ENCODE data around the gene FGR.
"Not testable (repeated sequence)": the region's sequence is repeated elsewhere in the genome, so short reads cannot be mapped to it uniquely, and the experiment has no call there.

FGR gene

DNA sequence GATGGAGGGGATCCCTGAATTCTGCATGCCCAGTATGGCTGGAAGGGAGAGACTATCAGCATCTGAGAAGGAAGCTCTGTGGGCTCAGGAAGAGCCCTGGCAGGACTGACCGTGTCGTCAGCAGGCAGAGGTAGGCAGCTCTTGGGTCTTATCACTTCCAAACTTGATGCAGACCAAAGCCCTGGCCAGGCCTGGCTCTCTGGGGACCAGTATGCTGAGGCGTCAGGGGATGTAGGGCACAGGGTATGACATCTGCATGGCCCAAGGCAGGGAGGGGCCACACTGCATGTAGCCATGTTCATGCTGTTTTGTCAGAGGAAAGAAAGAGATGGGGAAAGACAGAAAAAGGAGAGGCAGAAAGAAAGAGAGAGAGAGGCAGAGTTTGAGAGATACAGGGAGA, 6.3 kb downstream of the FGR start:
- DNase-seq (ENCODE audit: low read depth), result no peak

GRCh38 chr1:27627733-27628132, 7.3 kb downstream of the FGR start:
- DNase-seq (ENCODE audit: low read depth), result peak; percentile 30
- not testable (repeated sequence) for H3K4me3 ChIP-seq (ENCODE audit: control insufficient read depth, low read depth, low read length)

More for the DNA sequence above, 6.3 kb downstream of the FGR start:
- no peak overlapping the region for H3K4me3 ChIP-seq (ENCODE audit: control insufficient read depth, low read depth, low read length)
- TF ChIP-seq, protein P1, sequence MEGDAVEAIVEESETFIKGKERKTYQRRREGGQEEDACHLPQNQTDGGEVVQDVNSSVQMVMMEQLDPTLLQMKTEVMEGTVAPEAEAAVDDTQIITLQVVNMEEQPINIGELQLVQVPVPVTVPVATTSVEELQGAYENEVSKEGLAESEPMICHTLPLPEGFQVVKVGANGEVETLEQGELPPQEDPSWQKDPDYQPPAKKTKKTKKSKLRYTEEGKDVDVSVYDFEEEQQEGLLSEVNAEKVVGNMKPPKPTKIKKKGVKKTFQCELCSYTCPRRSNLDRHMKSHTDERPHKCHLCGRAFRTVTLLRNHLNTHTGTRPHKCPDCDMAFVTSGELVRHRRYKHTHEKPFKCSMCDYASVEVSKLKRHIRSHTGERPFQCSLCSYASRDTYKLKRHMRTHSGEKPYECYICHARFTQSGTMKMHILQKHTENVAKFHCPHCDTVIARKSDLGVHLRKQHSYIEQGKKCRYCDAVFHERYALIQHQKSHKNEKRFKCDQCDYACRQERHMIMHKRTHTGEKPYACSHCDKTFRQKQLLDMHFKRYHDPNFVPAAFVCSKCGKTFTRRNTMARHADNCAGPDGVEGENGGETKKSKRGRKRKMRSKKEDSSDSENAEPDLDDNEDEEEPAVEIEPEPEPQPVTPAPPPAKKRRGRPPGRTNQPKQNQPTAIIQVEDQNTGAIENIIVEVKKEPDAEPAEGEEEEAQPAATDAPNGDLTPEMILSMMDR (conservative IDR thresholded peaks at IDR 0.05; ENCODE audit: control insufficient read depth, insufficient read depth, low read depth, low read length), result no peak

DNA sequence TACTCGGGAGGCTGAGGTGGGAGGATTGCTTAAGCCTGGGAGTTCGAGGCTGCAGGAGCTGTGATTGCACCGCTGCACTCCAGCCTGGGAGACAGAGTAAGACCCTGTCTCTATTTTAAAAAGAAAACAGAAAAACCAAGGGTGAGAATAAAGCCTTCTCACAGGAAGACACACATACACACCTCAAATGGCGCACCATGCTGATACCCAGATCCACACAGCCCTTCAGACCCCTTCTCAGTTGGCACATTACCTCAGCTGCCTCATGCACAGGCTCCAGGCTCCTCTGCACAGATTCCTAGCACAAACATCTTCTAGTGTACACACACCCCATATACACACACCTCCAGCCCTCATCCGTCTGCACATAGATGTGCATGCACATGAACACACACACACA, 7.9 kb downstream of the FGR start:
- TF ChIP-seq, protein P1 (conservative IDR thresholded peaks at IDR 0.05; ENCODE audit: control insufficient read depth, insufficient read depth, low read depth, low read length), result no peak
- H3K4me3 ChIP-seq (ENCODE audit: control insufficient read depth, low read depth, low read length), result no peak overlapping the region
- no peak for DNase-seq (ENCODE audit: low read depth)

DNA sequence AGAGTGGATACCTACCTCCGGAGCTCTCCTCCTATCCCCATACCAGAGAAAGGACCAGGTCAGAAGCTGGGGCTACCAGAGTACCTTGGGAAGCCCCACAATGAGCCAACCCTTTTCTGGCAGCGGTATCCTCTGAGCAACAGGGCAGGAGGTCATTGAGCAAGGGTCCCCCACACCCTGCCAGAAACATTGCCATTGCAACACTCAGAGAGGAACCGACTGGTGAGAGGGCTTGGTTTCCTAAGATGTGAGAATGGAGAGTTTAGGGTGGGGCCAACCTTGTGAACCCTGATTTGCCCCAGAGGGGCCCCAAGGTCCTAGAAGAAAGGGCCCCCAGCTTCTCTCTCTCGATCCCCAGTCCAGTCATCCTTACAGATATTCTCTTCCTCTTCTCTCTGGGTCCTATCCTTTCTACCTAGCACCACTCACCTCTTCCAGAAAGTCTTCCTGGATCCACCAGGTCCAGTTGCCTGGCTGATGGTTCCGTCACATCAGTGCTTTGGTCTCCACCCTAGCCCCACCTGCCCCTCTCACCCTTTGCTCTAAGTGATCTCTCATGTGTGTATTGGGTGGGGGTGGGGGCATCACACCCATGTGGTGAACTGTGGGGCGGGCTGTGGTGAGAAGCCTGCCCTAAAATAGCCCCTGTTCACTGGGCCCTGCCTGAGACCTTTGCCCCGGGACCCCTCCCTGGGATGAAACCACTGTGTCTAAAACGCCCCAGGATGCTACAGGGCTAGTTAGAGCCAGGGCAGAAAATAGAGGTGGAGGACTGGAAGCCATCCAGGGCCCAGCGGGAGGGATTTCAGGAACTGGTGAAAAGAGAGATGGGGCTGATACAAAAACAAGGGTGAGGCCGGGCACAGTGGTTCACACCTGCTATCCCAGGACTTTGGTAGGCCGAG, 8.7 kb downstream of the FGR start:
- no peak for DNase-seq (ENCODE audit: low read depth)
- H3K4me3 ChIP-seq (ENCODE audit: control insufficient read depth, low read depth, low read length), result no peak overlapping the region

GRCh38 chr1:27624467-27625178, 10.4 kb downstream of the FGR start:
- TF ChIP-seq, protein P1 (conservative IDR thresholded peaks at IDR 0.05; ENCODE audit: control insufficient read depth, insufficient read depth, low read depth, low read length), result no peak
- DNase-seq (ENCODE audit: low read depth), result no peak
- no peak overlapping the region for H3K4me3 ChIP-seq (ENCODE audit: control insufficient read depth, low read depth, low read length)

More for the DNA sequence above, 8.7 kb downstream of the FGR start:
- TF ChIP-seq, protein P1 (conservative IDR thresholded peaks at IDR 0.05; ENCODE audit: control insufficient read depth, insufficient read depth, low read depth, low read length), result no peak

- no peak for DNase-seq (ENCODE audit: low read depth)
- no peak overlapping the region for H3K4me3 ChIP-seq (ENCODE audit: control insufficient read depth, low read depth, low read length)
- TF ChIP-seq, protein P1 (conservative IDR thresholded peaks at IDR 0.05; ENCODE audit: control insufficient read depth, insufficient read depth, low read depth, low read length), result no peak
Observed at GRCh38 chr1:27623327-27624212, 11.4 kb downstream of the FGR start.

All from fibroblast of mammary gland (primary cell).